ENCODE results near the gene PCBP1. TPM values are rescaled to one million over a fixed set of nuclear protein-coding genes. Genes with fewer than 3 reads are reported as not detected.
"Not testable (repeated sequence)": the region's sequence is repeated elsewhere in the genome, so short reads cannot be mapped to it uniquely, and the experiment has no call there.

PCBP1 gene
- polyA plus RNA-seq, 1 donor from 2014 or later, result 33.3 TPM

DNA sequence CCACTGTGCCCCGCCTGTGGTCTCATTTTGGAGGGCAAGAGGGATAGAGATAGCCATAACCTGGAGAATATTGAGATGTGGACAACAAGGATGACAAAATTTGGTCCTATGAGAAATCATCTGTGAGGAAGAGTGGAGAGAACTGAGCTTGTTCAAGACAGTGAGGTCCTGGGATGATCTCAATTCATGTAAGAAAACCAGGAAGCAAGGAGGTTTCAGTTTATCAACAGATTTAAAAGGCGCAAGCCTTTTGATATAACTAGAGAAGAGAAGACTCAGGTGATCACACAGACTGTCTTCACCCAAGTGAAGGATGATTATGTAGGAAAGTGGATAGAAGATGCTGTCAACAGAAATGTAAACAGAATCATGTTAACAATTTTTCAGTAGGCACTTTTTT lies 39.1 kb downstream of the PCBP1 start:
- Histone ChIP-seq H3K4me3 (ENCODE audit: low read length) (no peak overlapping the region), H3K79me2 (replicated peaks; ENCODE audit: insufficient read depth, low read length) (no peaks in the 10 kb centered on the region), H3K9me2 (ENCODE audit: insufficient read depth, low read length) (no peaks in the 10 kb centered on the region), H3K9me3 (ENCODE audit: low read length) (no peaks in the 10 kb centered on the region), H3K27ac (ENCODE audit: low read length) (no peak overlapping the region), H3K4me2 (ENCODE audit: low read length) (no peak overlapping the region), H4K20me1 (ENCODE audit: insufficient read depth) (no peaks in the 10 kb centered on the region), H3K36me3 (ENCODE audit: insufficient read depth, low read length) (no peaks in the 10 kb centered on the region), H3K27me3 (ENCODE audit: insufficient read depth, low read depth, low read length) (no peaks in the 10 kb centered on the region), H3K9ac (ENCODE audit: low read length) (no peak overlapping the region), H2AFZ (ENCODE audit: low read depth, low read length) (no peak overlapping the region), H3F3A (ENCODE audit: insufficient read depth, low read length, poor library complexity, severe bottlenecking) (no peaks in the 10 kb centered on the region)
- TF ChIP-seq POLR2AphosphoS5 (IDR thresholded peaks at IDR 0.05), result no peak
- TF ChIP-seq, protein P1, sequence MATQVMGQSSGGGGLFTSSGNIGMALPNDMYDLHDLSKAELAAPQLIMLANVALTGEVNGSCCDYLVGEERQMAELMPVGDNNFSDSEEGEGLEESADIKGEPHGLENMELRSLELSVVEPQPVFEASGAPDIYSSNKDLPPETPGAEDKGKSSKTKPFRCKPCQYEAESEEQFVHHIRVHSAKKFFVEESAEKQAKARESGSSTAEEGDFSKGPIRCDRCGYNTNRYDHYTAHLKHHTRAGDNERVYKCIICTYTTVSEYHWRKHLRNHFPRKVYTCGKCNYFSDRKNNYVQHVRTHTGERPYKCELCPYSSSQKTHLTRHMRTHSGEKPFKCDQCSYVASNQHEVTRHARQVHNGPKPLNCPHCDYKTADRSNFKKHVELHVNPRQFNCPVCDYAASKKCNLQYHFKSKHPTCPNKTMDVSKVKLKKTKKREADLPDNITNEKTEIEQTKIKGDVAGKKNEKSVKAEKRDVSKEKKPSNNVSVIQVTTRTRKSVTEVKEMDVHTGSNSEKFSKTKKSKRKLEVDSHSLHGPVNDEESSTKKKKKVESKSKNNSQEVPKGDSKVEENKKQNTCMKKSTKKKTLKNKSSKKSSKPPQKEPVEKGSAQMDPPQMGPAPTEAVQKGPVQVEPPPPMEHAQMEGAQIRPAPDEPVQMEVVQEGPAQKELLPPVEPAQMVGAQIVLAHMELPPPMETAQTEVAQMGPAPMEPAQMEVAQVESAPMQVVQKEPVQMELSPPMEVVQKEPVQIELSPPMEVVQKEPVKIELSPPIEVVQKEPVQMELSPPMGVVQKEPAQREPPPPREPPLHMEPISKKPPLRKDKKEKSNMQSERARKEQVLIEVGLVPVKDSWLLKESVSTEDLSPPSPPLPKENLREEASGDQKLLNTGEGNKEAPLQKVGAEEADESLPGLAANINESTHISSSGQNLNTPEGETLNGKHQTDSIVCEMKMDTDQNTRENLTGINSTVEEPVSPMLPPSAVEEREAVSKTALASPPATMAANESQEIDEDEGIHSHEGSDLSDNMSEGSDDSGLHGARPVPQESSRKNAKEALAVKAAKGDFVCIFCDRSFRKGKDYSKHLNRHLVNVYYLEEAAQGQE (IDR thresholded peaks at IDR 0.05; ENCODE audit: borderline replicate concordance), result no peak
- TF ChIP-seq RAD21 (conservative IDR thresholded peaks at IDR 0.05), result no peak
- TF ChIP-seq SMC3 (conservative IDR thresholded peaks at IDR 0.05; ENCODE audit: poor library complexity), result no peak
- TF ChIP-seq TAF1 (IDR thresholded peaks at IDR 0.05; ENCODE audit: low read depth), result no peak
- no peak for TF ChIP-seq EP300 (conservative IDR thresholded peaks at IDR 0.05; ENCODE audit: poor library complexity, severe bottlenecking)
- TF ChIP-seq, protein P2, sequence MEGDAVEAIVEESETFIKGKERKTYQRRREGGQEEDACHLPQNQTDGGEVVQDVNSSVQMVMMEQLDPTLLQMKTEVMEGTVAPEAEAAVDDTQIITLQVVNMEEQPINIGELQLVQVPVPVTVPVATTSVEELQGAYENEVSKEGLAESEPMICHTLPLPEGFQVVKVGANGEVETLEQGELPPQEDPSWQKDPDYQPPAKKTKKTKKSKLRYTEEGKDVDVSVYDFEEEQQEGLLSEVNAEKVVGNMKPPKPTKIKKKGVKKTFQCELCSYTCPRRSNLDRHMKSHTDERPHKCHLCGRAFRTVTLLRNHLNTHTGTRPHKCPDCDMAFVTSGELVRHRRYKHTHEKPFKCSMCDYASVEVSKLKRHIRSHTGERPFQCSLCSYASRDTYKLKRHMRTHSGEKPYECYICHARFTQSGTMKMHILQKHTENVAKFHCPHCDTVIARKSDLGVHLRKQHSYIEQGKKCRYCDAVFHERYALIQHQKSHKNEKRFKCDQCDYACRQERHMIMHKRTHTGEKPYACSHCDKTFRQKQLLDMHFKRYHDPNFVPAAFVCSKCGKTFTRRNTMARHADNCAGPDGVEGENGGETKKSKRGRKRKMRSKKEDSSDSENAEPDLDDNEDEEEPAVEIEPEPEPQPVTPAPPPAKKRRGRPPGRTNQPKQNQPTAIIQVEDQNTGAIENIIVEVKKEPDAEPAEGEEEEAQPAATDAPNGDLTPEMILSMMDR (IDR thresholded peaks at IDR 0.05; ENCODE audit: poor library complexity, severe bottlenecking), result no peak

DNA sequence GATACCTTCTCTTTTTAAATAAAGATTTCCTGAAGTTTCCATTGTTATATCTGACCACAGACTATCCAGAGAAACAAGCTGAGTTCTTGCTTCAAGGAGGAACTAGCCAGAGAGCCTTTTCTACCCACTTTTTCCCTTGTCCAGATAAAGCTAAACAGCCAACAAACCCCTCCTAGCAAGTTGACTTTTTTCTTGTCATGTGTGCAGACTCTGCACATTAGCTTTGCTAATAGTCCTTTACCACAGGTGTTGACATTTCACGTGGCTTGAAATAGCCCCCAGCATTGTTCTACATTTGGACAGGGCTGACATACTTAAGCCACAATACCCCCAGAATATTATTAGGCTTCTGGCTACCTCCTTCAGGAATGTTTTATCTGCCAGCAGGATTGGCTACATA lies 40.7 kb downstream of the PCBP1 start:
- TF ChIP-seq TAF1 (IDR thresholded peaks at IDR 0.05; ENCODE audit: low read depth) (no peak), SMC3 (conservative IDR thresholded peaks at IDR 0.05; ENCODE audit: poor library complexity) (no peak), EZH2 (IDR thresholded peaks at IDR 0.05; ENCODE audit: borderline replicate concordance, insufficient read depth, low read length, poor library complexity, severe bottlenecking) (no peak), EP300 (conservative IDR thresholded peaks at IDR 0.05; ENCODE audit: poor library complexity, severe bottlenecking) (no peak), MXI1 (conservative IDR thresholded peaks at IDR 0.05; ENCODE audit: poor library complexity, severe bottlenecking) (no peak), RAD21 (conservative IDR thresholded peaks at IDR 0.05) (no peak), POLR2AphosphoS5 (IDR thresholded peaks at IDR 0.05) (no peak)
- TF ChIP-seq, protein P2 (IDR thresholded peaks at IDR 0.05; ENCODE audit: poor library complexity, severe bottlenecking), result no peak
- TF ChIP-seq, protein P1 (IDR thresholded peaks at IDR 0.05; ENCODE audit: borderline replicate concordance), result no peak
- Histone ChIP-seq H3K9me3 (ENCODE audit: low read length) (no peaks in the 10 kb centered on the region), H3K4me3 (ENCODE audit: low read length) (no peak overlapping the region), H3K9ac (ENCODE audit: low read length) (no peak overlapping the region), H3K4me2 (ENCODE audit: low read length) (no peak overlapping the region), H2AFZ (ENCODE audit: low read depth, low read length) (no peak overlapping the region), H3K79me2 (replicated peaks; ENCODE audit: insufficient read depth, low read length) (no peaks in the 10 kb centered on the region), H4K20me1 (ENCODE audit: insufficient read depth) (no peaks in the 10 kb centered on the region), H3K27ac (ENCODE audit: low read length) (no peak overlapping the region), H3K9me2 (ENCODE audit: insufficient read depth, low read length) (no peaks in the 10 kb centered on the region), H3K36me3 (ENCODE audit: insufficient read depth, low read length) (no peaks in the 10 kb centered on the region), H3F3A (ENCODE audit: insufficient read depth, low read length, poor library complexity, severe bottlenecking) (no peaks in the 10 kb centered on the region), H3K27me3 (ENCODE audit: insufficient read depth, low read depth, low read length) (no peaks in the 10 kb centered on the region)

DNA sequence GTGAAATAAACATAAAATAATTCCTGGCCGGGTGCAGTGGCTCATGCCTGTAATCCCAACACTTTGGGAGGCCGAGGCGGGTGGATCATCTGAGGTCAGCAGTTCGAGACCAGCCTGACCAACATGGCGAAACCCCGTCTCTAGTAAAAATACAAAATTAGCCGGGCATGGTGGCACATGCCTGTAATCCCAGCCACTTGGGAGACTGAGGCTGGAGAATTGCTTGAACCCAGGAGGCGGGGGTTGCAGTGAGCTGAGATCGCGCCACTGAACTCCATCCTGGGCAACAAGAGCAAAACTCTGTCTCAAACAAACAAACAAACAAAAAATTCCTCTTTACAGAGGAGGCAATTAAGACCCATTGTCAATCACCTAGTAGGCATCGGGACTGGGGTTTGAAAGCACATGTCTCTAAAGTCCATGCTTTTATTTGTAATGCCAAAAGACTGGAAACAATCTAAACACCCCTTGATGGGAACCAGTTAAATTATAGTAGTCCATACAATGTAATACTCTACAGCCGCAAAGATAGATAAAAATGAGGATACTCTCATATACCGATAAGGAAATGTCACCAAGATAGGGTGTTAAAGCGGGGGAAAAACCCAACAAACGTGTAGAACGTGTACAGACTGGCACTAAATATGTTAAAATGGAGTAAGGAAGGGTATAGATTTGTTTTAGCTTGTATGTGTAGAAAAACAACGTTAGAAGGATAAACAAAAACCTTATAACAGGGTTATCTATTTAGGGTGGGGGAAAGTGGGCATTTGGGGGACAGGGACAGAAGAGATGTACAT lies 44.3 kb downstream of the PCBP1 start:
- H3K36me3 ChIP-seq (ENCODE audit: insufficient read depth, low read length); H3K9me2 ChIP-seq (ENCODE audit: insufficient read depth, low read length); H3K4me3 ChIP-seq (ENCODE audit: low read length); H3K4me2 ChIP-seq (ENCODE audit: low read length); H3K27ac ChIP-seq (ENCODE audit: low read length); H3F3A ChIP-seq (ENCODE audit: insufficient read depth, low read length, poor library complexity, severe bottlenecking); H3K9ac ChIP-seq (ENCODE audit: low read length); H2AFZ ChIP-seq (ENCODE audit: low read depth, low read length); H3K27me3 ChIP-seq (ENCODE audit: insufficient read depth, low read depth, low read length); H3K9me3 ChIP-seq (ENCODE audit: low read length); H4K20me1 ChIP-seq (ENCODE audit: insufficient read depth); H3K79me2 ChIP-seq (replicated peaks; ENCODE audit: insufficient read depth, low read length): not testable (repeated sequence)
